Measurements from ENCODE around the gene IL6. TPM values are rescaled to one million over a fixed set of nuclear protein-coding genes. Genes with fewer than 3 reads are reported as not detected.

The IL6 gene
- total RNA-seq, 4 donors from 2014 or later = 2.3 to 17.9 (median 5.1) TPM; not detected in 1

DNA sequence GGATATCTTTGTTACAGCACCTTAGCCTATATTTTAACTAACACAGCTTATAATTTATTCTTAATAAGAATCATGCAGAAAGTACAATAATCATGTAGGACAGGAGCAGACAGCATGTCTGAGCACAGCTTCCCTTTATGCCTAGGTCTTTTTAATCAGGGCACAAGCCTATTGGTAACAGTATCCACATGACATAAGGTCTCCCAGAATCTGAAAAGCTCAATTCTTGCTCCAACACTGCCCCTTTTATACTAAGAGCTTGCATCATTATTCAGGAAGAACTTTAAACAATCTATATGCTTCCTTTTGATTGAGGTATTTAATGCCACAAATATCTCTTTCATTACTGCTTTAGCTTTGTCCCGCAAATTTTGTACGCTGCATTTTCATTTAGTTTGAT, 31.6 kb downstream of the IL6 start:
- TF ChIP-seq, protein P1, sequence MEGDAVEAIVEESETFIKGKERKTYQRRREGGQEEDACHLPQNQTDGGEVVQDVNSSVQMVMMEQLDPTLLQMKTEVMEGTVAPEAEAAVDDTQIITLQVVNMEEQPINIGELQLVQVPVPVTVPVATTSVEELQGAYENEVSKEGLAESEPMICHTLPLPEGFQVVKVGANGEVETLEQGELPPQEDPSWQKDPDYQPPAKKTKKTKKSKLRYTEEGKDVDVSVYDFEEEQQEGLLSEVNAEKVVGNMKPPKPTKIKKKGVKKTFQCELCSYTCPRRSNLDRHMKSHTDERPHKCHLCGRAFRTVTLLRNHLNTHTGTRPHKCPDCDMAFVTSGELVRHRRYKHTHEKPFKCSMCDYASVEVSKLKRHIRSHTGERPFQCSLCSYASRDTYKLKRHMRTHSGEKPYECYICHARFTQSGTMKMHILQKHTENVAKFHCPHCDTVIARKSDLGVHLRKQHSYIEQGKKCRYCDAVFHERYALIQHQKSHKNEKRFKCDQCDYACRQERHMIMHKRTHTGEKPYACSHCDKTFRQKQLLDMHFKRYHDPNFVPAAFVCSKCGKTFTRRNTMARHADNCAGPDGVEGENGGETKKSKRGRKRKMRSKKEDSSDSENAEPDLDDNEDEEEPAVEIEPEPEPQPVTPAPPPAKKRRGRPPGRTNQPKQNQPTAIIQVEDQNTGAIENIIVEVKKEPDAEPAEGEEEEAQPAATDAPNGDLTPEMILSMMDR (IDR thresholded peaks at IDR 0.05; ENCODE audit: low read depth) = no peak

- TF ChIP-seq, protein P1 (IDR thresholded peaks at IDR 0.05; ENCODE audit: low read depth) = no peak
Measured at GRCh38 chr7:22759721-22760120, 32.7 kb downstream of the IL6 start.

DNA sequence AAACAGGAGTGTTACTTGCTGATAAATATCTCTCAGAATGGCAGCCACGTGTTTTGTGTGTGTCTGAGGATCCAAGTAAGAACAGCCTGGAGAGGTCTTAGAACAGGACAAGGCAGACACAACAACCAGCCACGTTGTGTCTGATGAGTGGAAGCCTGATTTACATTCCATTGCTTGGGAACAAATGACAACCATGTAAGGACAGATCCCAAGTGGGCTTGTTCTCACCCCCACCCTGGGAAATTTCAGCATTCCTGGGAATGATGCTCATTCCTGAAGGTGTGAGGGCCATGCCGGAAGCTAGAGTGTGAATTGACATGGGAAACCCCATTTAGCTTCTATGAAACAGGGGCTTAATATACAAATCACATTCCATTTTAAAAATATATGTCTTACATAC, 35.9 kb downstream of the IL6 start:
- TF ChIP-seq, protein P1 (IDR thresholded peaks at IDR 0.05; ENCODE audit: low read depth) = no peak

DNA sequence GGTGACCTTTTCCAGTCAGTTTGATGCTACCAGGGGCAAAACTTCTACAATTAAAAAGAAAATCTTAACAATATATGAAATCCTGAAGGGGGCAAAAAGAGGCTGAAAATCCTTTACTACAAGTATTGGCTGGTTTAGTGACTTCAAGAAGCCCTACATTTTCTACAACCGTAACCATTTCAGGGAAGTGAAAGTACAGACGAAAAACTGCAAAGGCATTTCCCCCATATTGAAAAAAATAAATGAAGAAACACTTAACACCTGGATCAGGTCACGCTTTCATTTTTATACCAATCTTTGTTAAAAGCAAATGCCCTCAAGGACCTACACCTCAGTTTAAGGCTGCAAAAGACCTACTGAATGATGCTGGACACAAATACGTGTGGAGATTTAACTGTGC, 38.6 kb downstream of the IL6 start:
- TF ChIP-seq, protein P1 (IDR thresholded peaks at IDR 0.05; ENCODE audit: low read depth) = no peak

GRCh38 chr7:22771194-22771871, 44.3 kb downstream of the IL6 start:
- TF ChIP-seq, protein P1 (IDR thresholded peaks at IDR 0.05; ENCODE audit: low read depth) = no peak

DNA sequence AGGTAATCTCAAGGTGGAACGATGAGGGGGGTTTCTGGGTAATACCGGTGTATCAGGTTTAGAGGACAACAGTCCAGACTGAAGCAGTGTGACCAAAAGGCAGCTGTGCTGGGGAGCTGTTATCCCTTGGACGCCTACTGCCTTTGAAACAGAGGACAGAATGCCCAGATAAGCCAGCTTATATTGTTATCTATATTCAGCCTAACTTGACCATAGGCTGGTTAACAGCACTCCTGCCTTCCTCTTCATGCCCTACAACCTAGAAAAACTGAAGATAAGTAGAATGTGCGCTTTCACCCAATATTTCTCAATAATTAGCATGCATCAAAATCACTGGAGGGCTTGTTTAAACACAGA, 44.9 kb downstream of the IL6 start:
- TF ChIP-seq, protein P1 (IDR thresholded peaks at IDR 0.05; ENCODE audit: low read depth) = no peak

DNA sequence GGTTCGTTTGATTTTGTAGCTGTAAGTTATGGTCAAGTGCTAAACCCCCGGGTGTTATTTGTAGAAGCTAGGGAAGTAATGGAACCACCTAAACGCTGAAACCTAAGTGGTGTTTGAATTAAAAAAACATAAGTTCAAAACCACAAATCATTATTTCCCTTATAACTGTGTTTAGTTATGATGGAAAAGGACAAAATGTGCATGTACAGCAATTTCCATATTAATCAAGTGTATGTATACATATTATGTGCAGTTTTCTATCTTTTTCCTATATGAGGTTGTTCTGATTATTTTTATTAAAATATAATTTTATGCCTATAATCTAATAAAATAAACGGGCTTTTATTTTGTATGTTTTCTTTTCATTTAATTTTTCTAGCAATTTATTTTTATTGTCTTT, 45.9 kb downstream of the IL6 start:
- TF ChIP-seq, protein P1 (IDR thresholded peaks at IDR 0.05; ENCODE audit: low read depth) = no peak
